NT2/D1 (cell line): ENCODE results near the gene PHACTR1.

Experiments
- SUZ12 ChIP-seq: IDR thresholded peaks from 2 replicates; pipeline ENCODE4 v1.6.1; 2011; ENCODE audit not compliant: insufficient read length, insufficient read depth; ENCODE audit errors: extremely low read depth
- YY1 ChIP-seq: IDR thresholded peaks from 2 replicates; pipeline ENCODE4 v1.6.1; 2011; ENCODE audit not compliant: insufficient read length, insufficient read depth
- ZNF274 ChIP-seq: IDR thresholded peaks from 2 replicates; pipeline ENCODE4 v1.6.1; 2011; ENCODE audit warnings: mild to moderate bottlenecking, low read depth, low read length

GRCh38 chr6:13217206-13217905 is 500.8 kb downstream of the PHACTR1 start:
- TF ChIP-seq YY1 (no peak), ZNF274 (no peak), SUZ12 (no peak)
